Measurements from ENCODE around the gene KRTAP10-5.

The KRTAP10-5 gene

DNA sequence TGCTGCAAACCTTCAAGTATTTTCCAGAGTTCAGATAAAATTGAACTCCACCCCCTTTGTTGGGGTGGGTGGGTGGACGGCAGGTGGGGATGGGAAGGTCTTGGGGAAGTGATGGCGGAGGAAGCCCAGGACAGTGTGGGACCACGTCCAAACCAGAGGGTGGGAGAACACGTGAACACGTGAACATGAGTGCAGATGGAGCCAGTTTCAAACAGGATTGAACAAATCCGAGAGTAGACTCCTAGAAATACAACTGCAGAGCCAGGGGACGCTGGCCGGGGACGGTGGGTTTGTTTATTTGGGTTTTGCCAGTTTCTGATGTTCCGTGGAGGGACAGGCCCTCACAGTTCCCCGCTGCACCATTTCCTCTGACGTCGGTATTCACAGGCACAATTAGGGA lies 32.0 kb downstream of the KRTAP10-5 start:
- DNase-seq: no peak

DNA sequence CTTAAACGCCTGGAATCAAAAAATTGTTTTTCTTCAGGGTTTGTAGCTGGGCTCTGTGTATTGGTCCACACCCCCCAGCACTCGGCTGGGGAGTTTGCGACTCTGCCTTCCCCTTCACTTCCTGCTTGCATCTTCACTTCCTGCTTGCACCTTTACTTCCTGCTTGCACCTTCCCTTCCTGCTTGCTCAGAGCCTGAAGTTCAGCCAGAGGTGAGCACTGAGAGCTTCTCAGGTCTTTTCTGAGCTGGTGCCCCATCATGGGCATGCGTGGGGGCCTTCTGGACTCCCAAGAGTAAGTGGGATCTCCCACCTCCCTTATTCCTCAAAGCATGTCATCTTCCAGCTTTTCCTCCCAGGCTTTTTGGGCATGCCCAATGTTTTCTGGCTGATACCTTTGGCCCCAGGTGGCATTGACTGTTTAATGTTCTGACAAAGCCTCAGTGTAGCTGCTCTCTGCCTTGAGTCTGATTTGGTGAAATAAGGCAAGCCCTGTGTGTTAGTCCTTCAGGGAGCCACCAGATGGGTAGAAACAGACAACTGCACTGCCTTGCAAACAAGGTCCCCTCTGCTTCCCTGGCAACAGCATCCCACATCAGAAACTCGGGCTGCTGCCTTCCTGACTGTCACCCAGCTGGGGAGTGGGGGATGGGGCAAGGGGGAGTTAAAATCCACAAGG lies 32.6 kb downstream of the KRTAP10-5 start:
- DNase-seq: peak; percentile 17

DNA sequence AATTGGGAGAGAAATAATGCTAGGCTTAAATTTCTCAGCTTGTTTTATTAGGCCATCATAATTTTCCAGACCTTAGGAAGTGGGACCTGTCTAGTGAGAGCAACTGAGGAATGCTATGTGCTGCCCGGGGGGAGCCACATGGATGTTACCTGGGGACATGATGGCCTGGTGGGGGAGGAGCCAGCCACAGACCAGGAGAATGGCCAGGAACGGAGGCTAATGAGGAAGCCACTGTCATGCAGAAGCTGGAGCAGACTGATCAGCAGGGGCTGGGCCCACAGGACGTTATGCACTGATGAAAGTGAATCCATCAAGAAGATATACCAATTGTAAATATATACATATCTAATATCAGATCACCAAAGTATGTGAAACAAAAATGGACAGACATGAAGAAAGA lies 35.8 kb downstream of the KRTAP10-5 start:
- DNase-seq: no peak

DNA sequence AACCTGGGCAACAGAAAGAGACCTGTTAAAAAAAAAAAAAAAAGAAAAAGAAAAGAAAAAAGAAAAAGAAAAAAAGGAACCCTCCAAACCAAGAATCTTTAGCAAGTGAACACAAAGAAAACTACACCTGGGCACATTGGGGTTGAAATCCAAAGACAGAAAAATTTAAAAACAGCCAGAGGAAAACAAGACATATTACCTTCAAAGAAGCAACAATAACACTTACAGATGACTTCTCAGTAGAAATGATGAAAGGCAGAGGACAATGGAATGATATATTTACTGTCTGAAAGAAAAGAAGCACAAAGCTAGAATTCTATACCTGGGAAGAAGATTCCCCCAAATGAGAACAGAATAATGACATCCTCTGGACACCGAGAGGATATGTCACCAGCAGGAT lies 37.7 kb downstream of the KRTAP10-5 start:
- no peak for DNase-seq

DNA sequence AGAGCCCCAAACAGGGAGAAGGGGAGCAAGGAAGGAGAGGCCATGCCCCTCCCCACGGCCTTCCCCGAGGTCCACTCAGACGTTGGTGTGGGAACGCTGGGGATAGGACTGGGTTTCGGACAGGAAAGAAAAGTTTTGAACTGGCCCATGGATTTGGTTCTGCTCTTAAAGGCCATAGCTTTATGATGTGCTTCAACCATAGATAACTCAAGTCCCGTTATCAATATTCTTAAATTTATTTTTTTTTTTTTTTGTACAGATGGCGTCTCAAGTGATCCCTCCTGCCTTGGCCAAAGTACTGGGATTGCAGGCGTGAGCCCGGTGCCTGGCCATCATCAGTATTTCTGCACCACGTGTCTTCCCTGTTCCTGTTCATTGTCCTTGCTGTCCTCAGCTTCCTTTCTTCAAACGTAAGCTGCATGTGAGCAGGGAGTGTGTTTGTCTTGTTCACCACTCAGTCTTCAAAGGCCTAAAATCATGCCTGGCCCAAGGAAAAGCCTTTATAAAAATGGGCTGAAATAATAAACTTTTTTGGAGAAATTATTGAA lies 39.6 kb downstream of the KRTAP10-5 start:
- no peak for DNase-seq

DNA sequence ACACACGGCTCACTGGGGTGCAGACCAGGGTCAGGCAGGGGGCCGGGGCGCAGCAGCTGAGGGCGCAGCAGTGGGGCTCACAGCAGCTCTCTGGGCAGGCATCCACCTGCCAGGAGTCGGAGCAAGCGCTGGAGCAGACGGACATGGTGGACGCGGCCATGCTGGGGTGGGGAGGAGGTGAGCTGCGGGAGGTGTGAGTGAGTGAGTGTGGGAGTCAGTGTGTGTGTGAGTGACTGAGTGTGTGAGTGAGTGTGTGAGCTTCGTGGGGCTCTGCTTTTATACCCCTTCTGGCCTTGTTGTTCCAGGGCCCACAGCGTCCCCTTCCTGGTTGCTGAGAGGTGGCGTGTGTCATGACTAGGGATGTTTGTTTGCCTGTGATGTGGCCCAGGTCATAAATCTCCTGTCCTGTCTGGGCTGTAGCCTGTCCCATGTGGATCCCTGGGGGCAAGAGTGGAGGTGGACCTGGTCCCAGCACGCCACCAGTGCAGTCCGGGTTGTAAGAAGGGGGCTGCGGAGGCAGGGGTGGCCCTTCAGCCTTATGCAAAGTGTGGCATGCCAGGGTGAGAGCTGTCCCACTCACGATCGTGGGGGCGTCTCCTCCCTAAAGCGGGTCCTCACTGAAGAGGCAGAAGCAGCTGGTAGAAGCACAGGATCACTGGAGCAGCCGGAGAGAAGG lies 40.3 kb downstream of the KRTAP10-5 start, which contains the start of gene KRTAP10-1:
TSS of gene KRTAP10-1 (minus strand) at position 205 of the 676 bp plus-strand sequence. CDS start at position 160, 45 bp downstream.
- no peak for DNase-seq

DNA sequence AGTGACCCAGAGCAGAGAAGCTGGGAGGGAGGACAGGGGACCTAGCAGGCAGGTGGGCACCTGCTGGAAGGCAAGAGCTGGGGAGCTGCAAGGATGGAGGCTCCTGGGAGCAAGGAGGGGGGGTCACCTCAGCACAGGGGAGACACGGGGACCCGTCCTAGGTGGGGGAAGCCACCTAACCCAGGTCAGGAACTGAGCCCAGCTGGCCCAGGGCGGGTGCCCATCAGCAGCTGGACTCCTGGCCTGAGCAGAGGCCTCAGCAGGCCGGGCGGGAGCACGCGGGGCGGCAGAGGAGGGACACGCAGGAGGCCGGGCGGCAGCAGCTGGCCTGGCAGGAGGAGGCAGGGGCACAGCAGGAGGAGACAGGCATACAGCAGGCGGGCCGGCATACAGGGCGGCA lies 41.4 kb downstream of the KRTAP10-5 start:
- DNase-seq: no peak

DNA sequence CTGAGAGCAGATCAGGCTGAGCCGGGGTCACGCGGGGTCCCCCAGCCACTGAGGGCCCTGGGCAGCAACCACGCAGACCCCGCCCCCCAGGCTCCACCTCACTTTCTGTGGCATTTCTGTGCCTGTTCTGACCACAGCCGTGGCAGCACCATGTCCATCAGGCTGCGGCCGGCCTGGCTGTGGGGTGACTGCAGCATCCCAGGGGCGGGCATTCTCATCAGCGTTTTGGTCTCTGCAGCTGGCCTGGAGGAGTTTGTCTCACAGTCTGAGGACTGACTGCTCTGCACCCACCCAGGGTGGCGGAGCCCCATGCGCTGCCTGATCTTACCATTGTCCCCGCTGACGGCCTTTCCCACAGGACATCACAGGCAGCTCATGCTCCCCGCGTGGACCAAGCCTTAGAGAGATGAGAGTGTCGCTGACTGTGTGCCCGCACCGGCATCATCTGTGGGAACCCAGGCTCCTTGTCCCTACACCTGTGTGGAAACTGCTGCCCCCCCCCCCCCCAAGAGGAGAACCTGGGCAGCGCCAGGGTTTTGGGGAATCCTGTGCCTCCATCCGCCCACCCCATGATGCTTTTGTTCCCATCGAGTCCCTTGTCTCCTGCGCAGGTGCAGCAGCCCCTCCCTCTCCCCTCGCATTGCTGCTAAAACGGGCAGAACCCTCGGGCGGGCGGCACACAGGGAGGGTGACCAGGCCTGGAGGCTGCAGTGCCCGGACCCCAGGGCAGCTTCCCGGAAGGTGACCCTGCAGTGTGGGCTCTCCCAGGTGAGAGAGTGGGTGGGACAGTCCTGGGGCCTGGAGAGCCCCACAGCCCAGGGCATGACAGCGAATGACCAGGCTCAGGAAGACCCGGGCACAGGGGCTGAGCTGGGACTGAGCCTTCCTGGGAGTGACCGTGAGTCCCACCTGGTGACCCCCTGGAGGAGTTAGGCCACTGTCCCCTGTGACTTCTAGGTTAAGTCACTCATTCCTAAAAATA lies 42.2 kb downstream of the KRTAP10-5 start:
- no peak for DNase-seq

DNA sequence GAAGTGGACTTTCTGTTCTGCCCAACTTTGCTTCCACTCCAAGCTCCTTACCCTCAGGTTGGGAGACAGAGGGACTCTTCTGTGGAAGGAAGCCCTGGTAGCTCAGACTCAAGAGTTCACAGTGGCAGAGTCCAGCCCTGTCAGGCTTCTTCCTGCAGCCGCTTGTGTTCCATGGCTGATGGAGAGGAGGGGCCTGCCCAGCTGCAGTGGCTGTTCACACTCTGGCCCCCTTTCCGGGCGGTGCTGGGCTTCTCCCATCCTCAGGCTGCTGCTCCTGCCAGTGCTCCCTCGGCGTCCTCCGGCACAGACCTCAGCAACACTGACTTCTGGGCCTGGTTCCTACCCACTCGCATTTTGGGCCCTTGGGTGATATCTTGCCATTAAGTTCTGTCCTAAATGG lies 44.4 kb downstream of the KRTAP10-5 start:
- DNase-seq: no peak

DNA sequence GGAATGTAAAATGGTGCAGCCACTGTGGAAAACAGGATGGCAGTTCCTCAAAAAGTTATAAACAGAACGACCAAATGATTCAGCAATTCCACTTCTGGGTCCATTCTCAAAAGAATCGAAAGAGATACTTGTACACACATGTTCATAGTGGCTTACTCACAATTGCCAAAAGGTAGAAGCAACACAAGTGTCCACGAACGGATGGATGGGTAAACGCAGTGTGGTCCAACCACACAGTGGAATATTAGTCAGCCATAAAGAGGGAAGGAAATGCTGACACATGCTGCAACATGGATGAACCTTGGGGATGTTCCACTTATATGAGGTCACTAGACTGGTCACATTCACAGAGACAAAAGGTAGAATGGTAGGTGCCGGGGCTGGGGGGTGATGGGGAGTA lies 45.7 kb downstream of the KRTAP10-5 start:
- DNase-seq: no peak

DNA sequence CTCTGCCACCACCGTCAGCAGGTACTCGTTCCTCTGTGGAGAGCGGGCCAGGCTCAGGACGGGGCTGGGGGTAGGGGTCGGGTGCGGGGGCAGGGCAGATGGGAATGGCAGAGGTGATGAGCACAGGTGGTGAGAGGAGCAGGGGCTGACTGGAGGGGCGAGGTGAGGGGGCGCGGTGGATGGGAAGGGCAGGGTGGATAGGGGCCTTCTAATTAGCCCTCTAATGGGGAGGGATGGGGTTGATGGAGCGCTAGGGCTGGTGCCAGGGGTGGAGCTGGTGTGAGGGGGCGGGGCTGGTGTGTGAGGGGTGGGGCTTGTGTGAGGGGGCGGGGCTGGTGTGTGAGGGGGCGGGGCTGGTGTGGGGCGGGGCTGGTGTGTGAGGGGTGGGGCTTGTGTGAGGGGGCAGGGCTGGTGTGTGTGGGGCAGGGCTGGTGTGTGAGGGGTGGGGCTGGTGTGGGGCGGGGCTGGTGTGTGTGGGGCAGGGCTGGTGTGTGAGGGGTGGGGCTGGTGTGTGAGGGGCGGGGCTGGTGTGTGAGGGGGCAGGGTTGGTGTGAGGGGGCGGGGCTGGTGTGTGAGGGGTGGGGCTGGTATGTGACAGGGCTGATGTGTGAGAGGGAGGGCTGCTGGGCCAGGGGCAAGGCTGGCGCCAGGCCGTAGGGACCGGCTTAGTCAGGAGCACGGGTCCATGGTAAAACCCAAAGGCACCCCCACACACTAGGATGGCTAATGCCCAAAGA lies 46.3 kb downstream of the KRTAP10-5 start:
- no peak for DNase-seq

DNA sequence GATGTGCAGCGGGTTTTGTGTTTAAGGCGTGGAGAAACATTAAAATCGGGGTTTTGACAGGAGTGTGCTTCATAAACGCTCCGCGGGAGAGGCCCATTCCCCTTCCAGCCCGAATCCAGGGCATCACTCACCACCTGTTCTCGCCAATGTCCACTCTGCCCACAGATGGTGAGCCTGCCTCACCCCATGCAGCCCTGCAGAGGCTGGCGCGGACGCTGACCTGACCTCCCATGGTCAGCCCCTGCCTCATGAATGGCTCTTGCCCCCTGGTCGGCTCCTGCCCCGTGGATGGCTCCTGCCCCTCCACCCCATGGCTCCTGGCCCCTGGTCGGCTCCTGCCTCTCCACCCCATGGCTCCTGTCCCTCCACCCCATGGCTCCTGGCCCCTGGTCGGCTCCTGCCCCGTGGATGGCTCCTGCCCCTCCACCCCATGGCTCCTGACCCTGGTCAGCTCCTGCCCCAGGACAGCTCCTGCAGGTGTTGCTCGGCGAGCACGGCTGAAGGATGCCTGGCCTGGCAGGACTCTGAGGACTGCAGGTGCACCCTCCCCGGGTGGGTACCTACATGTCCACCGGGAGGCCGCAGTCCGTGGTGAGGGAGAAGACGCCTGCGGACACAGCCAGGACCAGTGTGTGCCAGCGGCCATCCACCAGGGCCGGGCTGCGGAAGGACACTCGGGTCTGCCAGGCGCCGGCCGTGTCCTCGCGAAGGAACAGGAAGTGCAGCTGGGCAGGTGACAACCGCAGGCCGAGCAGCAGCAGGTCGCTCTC lies 47.1 kb downstream of the KRTAP10-5 start:
- DNase-seq: no peak

DNA sequence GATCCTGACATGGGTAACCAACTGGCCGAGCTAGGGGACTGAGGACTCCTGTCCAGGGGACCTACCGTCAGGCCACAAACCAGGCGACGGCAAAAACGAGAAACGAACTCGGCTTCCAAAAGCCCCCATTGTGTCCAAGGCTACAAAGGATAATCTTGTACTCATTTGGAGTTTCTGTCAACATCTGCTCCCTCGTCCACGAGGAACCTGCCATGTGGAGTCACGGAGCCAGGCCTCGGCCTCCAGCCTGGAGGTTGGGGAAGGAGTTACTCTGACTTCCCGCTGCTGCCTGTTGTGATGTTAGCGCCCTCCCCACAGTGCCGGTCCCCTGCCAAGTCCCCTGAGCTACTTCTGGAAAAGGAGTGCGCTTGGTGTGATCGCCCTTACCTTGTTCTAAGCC lies 47.7 kb downstream of the KRTAP10-5 start:
- DNase-seq: no peak

DNA sequence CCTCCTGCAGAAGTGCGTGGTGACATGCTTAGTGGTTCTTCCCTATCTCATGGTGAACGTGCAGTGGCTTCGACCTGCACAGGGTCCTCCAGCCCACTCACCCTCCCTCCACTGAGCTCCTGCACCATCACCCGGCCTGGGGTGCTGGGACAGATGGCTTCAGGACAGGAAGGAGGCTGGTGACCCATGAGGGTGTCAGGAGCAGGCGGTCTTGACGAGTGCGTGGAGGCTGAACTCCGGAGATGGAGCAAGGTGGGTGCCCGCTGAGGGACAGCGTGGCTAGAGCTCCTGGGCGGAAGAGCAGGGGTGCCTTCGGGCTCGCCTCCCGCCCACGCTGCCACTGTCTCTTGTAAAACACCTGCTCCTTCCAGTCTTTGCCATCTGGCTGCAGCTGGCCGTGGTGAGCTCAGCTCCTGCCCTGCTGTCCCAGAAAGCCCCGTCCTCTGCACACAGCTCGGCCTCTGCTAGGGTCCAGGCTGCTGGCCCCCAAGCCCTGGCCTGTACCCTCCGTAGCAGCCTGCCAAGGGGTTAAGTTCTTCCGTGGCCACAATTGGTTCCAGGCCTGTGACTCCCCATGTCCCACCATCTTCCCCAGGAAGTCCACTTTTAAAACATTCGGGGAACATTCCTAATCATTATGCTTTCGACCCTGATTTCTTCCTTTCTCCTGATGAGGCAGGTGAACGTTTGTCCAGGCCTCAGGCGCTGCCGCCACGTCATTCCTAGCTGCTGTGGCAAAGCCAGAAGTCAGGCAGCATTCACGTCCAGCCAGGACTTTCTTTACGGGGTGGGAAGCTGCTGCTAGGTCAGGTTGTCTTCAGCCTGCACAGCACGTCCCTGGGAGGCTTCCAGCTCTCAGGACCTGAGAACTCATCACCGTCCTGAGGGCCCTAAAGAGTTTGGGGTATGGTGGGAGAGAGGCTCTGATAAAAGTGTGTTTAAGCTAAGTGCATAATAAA lies 48.5 kb downstream of the KRTAP10-5 start:
- no peak for DNase-seq

DNA sequence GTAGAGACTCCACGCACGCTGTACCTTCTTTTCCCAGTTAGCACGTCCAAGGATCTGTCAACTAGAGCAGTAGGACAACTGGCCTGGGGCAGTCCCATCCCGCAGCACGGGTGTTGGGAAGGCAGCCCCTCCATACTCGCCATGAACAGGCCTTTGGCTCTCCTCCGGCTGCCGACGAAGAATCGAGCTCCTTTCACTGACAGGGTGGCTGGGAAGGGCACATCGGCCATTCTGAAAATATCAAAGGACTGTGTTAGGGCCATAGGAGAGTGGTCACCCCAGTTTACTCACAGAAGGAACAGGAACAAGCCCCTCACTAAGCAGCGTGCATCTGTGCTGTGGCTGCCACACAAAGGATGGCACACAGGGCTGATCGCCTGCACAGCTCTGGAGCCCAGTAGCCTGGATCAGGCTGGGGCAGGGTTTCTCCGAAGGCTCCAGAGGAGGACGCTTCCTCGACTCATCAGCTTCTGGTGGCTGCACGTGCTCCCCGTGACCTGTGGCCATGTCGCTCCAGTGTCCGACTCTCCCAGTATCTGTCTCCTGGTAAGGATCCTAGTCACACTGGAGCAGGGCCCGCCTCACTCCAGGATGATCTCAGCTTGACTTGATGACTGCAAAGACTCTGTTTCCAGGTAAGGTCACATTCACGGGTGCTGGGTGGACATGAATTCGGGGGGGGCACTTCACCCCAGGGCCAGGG lies 49.4 kb downstream of the KRTAP10-5 start:
- DNase-seq: no peak

DNA sequence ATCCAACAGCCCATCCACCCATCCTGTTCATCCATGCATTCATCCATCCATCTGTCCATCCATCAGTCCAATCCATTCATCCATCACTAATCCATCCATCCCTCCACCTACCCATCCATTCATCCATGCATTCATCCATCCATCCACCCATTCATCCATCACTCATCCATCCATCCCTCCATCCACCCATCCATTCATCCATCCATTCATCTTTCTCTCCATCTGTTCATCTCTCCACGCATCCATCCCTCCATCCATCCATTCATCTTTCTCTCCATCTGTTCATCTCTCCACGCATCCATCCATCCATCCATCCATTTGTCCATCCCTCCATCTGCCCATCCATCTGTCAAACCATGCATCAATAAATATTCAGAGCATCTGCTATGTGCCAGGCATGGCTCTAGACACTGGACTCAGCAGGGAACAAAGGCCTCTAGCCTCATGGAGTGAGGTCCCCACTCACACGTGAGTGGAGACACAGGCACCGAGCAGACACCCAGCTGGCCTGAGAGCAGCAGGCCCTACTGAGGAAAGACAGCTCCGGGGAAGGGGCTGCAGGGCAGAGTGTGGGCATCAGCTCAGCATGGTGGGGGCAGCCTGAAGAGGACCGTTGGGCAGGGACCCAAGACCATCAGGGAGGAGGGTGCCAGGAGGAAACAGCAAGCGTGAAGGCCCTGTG lies 50.0 kb downstream of the KRTAP10-5 start:
- no peak for DNase-seq

DNA sequence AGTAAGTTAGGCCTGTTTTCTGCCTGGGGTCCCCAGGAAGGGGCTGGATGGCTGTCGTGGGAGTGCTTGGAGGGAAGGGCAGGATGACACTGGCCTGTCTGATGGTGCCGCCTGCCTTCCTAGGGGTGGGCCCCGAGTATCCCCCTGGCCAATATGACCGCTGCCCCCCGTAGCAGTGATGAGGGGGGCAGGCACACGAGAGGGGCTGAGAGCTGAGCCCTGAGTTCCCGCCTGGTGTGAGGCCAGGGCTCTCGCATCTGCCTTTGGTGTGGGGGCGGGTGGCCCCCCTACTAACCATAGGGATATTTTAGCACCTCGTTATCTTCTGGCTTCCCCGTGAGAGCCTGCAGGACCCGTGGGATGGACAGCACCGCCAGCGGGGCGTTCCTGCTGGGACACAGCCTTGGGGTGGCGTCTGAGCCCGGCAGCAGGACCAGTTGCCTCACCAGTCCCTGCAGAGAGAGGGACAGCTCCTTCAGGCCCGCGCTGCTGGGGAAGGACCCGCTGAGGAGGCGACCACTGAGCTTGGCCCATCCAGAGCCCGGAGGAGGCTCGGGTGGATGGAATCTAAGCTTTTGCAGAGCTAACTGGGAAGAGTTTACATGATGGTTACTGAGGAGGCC lies 50.8 kb downstream of the KRTAP10-5 start:
- DNase-seq: no peak
